IPS-18c (cell line): Measurements from ENCODE around the gene RMRP.
"Not testable (repeated sequence)": the region's sequence is repeated elsewhere in the genome, so short reads cannot be mapped to it uniquely, and the experiment has no call there.

ENCODE experiments used
- H3K4me3 ChIP-seq: 2 replicates; pipeline ENCODE4 v1.7.0; 2013; ENCODE audit warnings: low read depth, mild to moderate bottlenecking, low read length, moderate library complexity; ENCODE audit not compliant: insufficient read depth
- H3K9me3 ChIP-seq: one replicate; pipeline ENCODE4 v1.6.1; 2013; ENCODE audit warnings: mild to moderate bottlenecking, low read length, moderate library complexity; ENCODE audit not compliant: control insufficient read depth, insufficient read depth

The RMRP gene

GRCh38 chr9:35637427-35637955 lies 20.3 kb downstream of the RMRP start:
- not testable (repeated sequence) for H3K9me3 ChIP-seq

GRCh38 chr9:35636877-35637246 lies 21.0 kb downstream of the RMRP start:
- not testable (repeated sequence) for H3K9me3 ChIP-seq, H3K4me3 ChIP-seq

More at GRCh38 chr9:35637427-35637955, 20.3 kb downstream of the RMRP start:
- not testable (repeated sequence) for H3K4me3 ChIP-seq

GRCh38 chr9:35636135-35636876 lies 21.5 kb downstream of the RMRP start:
- Histone ChIP-seq H3K9me3 (no peaks in the 10 kb centered on the region), H3K4me3 (no peak overlapping the region)

GRCh38 chr9:35635730-35636129 lies 22.1 kb downstream of the RMRP start:
- Histone ChIP-seq H3K9me3 (no peaks in the 10 kb centered on the region), H3K4me3 (no peak overlapping the region)

- Histone ChIP-seq H3K9me3 (no peaks in the 10 kb centered on the region), H3K4me3 (no peak overlapping the region)
These were observed 28.2 kb downstream of the RMRP start for GRCh38 chr9:35629597-35629996.

- H3K9me3 ChIP-seq: no peaks in the 10 kb centered on the region
- no peak overlapping the region for H3K4me3 ChIP-seq
These were observed 29.3 kb downstream of the RMRP start for GRCh38 chr9:35628389-35628991.

GRCh38 chr9:35627575-35627974 lies 30.2 kb downstream of the RMRP start:
- no peaks in the 10 kb centered on the region for H3K9me3 ChIP-seq
- H3K4me3 ChIP-seq: no peak overlapping the region

GRCh38 chr9:35619800-35620158 lies 38.0 kb downstream of the RMRP start:
- no peak overlapping the region for H3K4me3 ChIP-seq
- H3K9me3 ChIP-seq: no peaks in the 10 kb centered on the region

- Histone ChIP-seq H3K9me3 (no peaks in the 10 kb centered on the region), H3K4me3 (no peak overlapping the region)
These were observed 38.7 kb downstream of the RMRP start for GRCh38 chr9:35618854-35619799.

GRCh38 chr9:35618325-35618727 lies 39.5 kb downstream of the RMRP start, which contains the start of gene CD72:
Gene CD72 (minus strand): TSS chr9:35618413. CDS start chr9:35618303, 110 bp downstream.
- Histone ChIP-seq H3K9me3 (no peaks in the 10 kb centered on the region), H3K4me3 (peak within 1 kb of the TSS; percentile 61)

GRCh38 chr9:35617548-35617947 lies 40.3 kb downstream of the RMRP start:
- H3K9me3 ChIP-seq: no peaks in the 10 kb centered on the region
- peak overlapping the region; percentile 61; the same call in 1 of the 2 replicates for H3K4me3 ChIP-seq

- Histone ChIP-seq H3K9me3 (no peaks in the 10 kb centered on the region), H3K4me3 (peak overlapping the region; percentile 61)
These were observed 40.9 kb downstream of the RMRP start for GRCh38 chr9:35616681-35617459.

- no peaks in the 10 kb centered on the region for H3K9me3 ChIP-seq
- peak overlapping the region; percentile 61 for H3K4me3 ChIP-seq
These were observed 41.7 kb downstream of the RMRP start for GRCh38 chr9:35615981-35616680.

GRCh38 chr9:35612843-35613242 lies 45.0 kb downstream of the RMRP start:
- Histone ChIP-seq H3K4me3 (no peak overlapping the region), H3K9me3 (no peaks in the 10 kb centered on the region)

GRCh38 chr9:35612066-35612465 lies 45.8 kb downstream of the RMRP start:
- H3K4me3 ChIP-seq, H3K9me3 ChIP-seq: not testable (repeated sequence)

GRCh38 chr9:35611230-35611797 lies 46.5 kb downstream of the RMRP start:
- no peaks in the 10 kb centered on the region for H3K9me3 ChIP-seq
- H3K4me3 ChIP-seq: no peak overlapping the region
